ACC112 (cell line): ENCODE results near the gene NPTXR.

ENCODE experiments used
- H2AFZ ChIP-seq: fragments of 200-600 bp; sonication (generic); one replicate; pipeline ENCODE4 v1.6.0; 2017; ENCODE audit warnings: antibody characterized with exemption, low read length; ENCODE audit not compliant: unreplicated experiment
- H3K27ac ChIP-seq: fragments of 200-600 bp; sonication (generic); 2 replicates; pipeline ENCODE4 v1.5.1; 2014; ENCODE audit warnings: low read depth, mild to moderate bottlenecking, antibody characterized with exemption, low read length, moderate library complexity
- H3K27me3 ChIP-seq: fragments of 200-600 bp; sonication (generic); 2 replicates; pipeline ENCODE4 v1.6.1; 2014; ENCODE audit warnings: mild to moderate bottlenecking, antibody characterized with exemption, low read length, moderate library complexity, mixed read lengths; ENCODE audit not compliant: insufficient read depth
- H3K36me3 ChIP-seq: fragments of 200-600 bp; sonication (generic); 2 replicates; pipeline ENCODE4 v1.6.1; 2016; ENCODE audit warnings: mild to moderate bottlenecking, antibody characterized with exemption, low read length, moderate library complexity, mixed read lengths; ENCODE audit not compliant: insufficient read depth
- H3K4me1 ChIP-seq: fragments of 200-600 bp; sonication (generic); one replicate; pipeline ENCODE4 v1.6.1; 2016; ENCODE audit warnings: low read length, mixed read lengths; ENCODE audit not compliant: insufficient read depth, unreplicated experiment, control insufficient read depth
- H3K4me3 ChIP-seq: fragments of 200-600 bp; sonication (generic); 2 replicates; pipeline ENCODE4 v1.5.1; 2014; ENCODE audit warnings: mild to moderate bottlenecking, low read depth, low read length
- H3K79me2 ChIP-seq: fragments of 200-600 bp; sonication (generic); one replicate; pipeline ENCODE4 v1.6.0; 2016; ENCODE audit warnings: low read length; ENCODE audit not compliant: control insufficient read depth, unreplicated experiment, insufficient read depth

The NPTXR gene

GRCh38 chr22:38829485-38829884, 14.3 kb downstream of the NPTXR start:
- H3K36me3 ChIP-seq, result no peaks in the 10 kb centered on the region
- H2AFZ ChIP-seq, result no peak overlapping the region
- no peaks in the 10 kb centered on the region for H3K27me3 ChIP-seq
- no peak overlapping the region for H3K4me3 ChIP-seq
- no peak overlapping the region for H3K27ac ChIP-seq
- H3K4me1 ChIP-seq, result no peaks in the 10 kb centered on the region
- H3K79me2 ChIP-seq, result no peaks in the 10 kb centered on the region

- H3K36me3 ChIP-seq, result no peaks in the 10 kb centered on the region
- H3K79me2 ChIP-seq, result no peaks in the 10 kb centered on the region
- no peaks in the 10 kb centered on the region for H3K27me3 ChIP-seq
- no peak overlapping the region for H3K27ac ChIP-seq
- no peak overlapping the region for H3K4me3 ChIP-seq
- no peak overlapping the region for H2AFZ ChIP-seq
- no peaks in the 10 kb centered on the region for H3K4me1 ChIP-seq
These were observed 15.1 kb downstream of the NPTXR start for GRCh38 chr22:38828616-38829205.

GRCh38 chr22:38828191-38828590, 15.6 kb downstream of the NPTXR start:
- Histone ChIP-seq H2AFZ (no peak overlapping the region), H3K27me3 (no peaks in the 10 kb centered on the region), H3K36me3 (no peaks in the 10 kb centered on the region), H3K27ac (no peak overlapping the region), H3K4me3 (no peak overlapping the region), H3K79me2 (no peaks in the 10 kb centered on the region), H3K4me1 (no peaks in the 10 kb centered on the region)

- Histone ChIP-seq H3K4me3 (no peak overlapping the region), H3K36me3 (no peaks in the 10 kb centered on the region), H3K79me2 (no peaks in the 10 kb centered on the region), H3K4me1 (no peaks in the 10 kb centered on the region), H2AFZ (no peak overlapping the region), H3K27me3 (no peaks in the 10 kb centered on the region), H3K27ac (no peak overlapping the region)
These were observed 16.3 kb downstream of the NPTXR start for GRCh38 chr22:38827510-38827909.

GRCh38 chr22:38826801-38827200, 17.0 kb downstream of the NPTXR start:
- no peaks in the 10 kb centered on the region for H3K4me1 ChIP-seq
- H3K27me3 ChIP-seq, result no peaks in the 10 kb centered on the region
- no peaks in the 10 kb centered on the region for H3K79me2 ChIP-seq
- H2AFZ ChIP-seq, result no peak overlapping the region
- no peak overlapping the region for H3K27ac ChIP-seq
- H3K4me3 ChIP-seq, result no peak overlapping the region
- H3K36me3 ChIP-seq, result no peaks in the 10 kb centered on the region

- no peak overlapping the region for H2AFZ ChIP-seq
- no peaks in the 10 kb centered on the region for H3K27me3 ChIP-seq
- no peak overlapping the region for H3K4me3 ChIP-seq
- H3K79me2 ChIP-seq, result no peaks in the 10 kb centered on the region
- no peak overlapping the region for H3K27ac ChIP-seq
- H3K36me3 ChIP-seq, result no peaks in the 10 kb centered on the region
- H3K4me1 ChIP-seq, result no peaks in the 10 kb centered on the region
These were observed 17.4 kb downstream of the NPTXR start for GRCh38 chr22:38826386-38826785.

GRCh38 chr22:38824585-38824984, 19.2 kb downstream of the NPTXR start:
- no peak overlapping the region for H2AFZ ChIP-seq
- no peaks in the 10 kb centered on the region for H3K36me3 ChIP-seq
- no peaks in the 10 kb centered on the region for H3K4me1 ChIP-seq
- peaks cover 7% of the 10 kb centered on the region; the same call in 1 of the 2 replicates for H3K27me3 ChIP-seq
- H3K4me3 ChIP-seq, result no peak overlapping the region
- no peaks in the 10 kb centered on the region for H3K79me2 ChIP-seq
- no peak overlapping the region for H3K27ac ChIP-seq

GRCh38 chr22:38823637-38824036, 20.2 kb downstream of the NPTXR start:
- H3K27me3 ChIP-seq, result peaks cover 7% of the 10 kb centered on the region; the same call in 1 of the 2 replicates
- H3K27ac ChIP-seq, result no peak overlapping the region
- H3K79me2 ChIP-seq, result no peaks in the 10 kb centered on the region
- H3K4me3 ChIP-seq, result no peak overlapping the region
- H3K4me1 ChIP-seq, result no peaks in the 10 kb centered on the region
- H3K36me3 ChIP-seq, result no peaks in the 10 kb centered on the region
- no peak overlapping the region for H2AFZ ChIP-seq

- H2AFZ ChIP-seq, result no peak overlapping the region
- no peaks in the 10 kb centered on the region for H3K4me1 ChIP-seq
- no peaks in the 10 kb centered on the region for H3K36me3 ChIP-seq
- H3K4me3 ChIP-seq, result no peak overlapping the region
- peaks cover 7% of the 10 kb centered on the region; the same call in 1 of the 2 replicates for H3K27me3 ChIP-seq
- H3K79me2 ChIP-seq, result no peaks in the 10 kb centered on the region
- no peak overlapping the region for H3K27ac ChIP-seq
These were observed 20.8 kb downstream of the NPTXR start for GRCh38 chr22:38823076-38823475.

- H3K27me3 ChIP-seq, result peaks cover 15% of the 10 kb centered on the region
- H3K4me1 ChIP-seq, result no peaks in the 10 kb centered on the region
- no peaks in the 10 kb centered on the region for H3K79me2 ChIP-seq
These were observed 23.8 kb downstream of the NPTXR start for GRCh38 chr22:38820020-38820419.

GRCh38 chr22:38819387-38819940, 24.4 kb downstream of the NPTXR start:
- peaks cover 18% of the 10 kb centered on the region for H3K27me3 ChIP-seq
- no peak overlapping the region for H2AFZ ChIP-seq
- H3K27ac ChIP-seq, result no peak overlapping the region
- no peaks in the 10 kb centered on the region for H3K79me2 ChIP-seq
- no peak overlapping the region for H3K4me3 ChIP-seq
- H3K4me1 ChIP-seq, result no peaks in the 10 kb centered on the region
- H3K36me3 ChIP-seq, result no peaks in the 10 kb centered on the region

More at GRCh38 chr22:38820020-38820419, 23.8 kb downstream of the NPTXR start:
- Histone ChIP-seq H2AFZ (no peak overlapping the region), H3K4me3 (no peak overlapping the region), H3K27ac (no peak overlapping the region), H3K36me3 (no peaks in the 10 kb centered on the region)
